GM12891 (cell line): ENCODE measurements around the gene MALSU1.

Experiments
- POLR2A ChIP-seq: IDR thresholded peaks from 2 replicates; pipeline ENCODE4 v1.6.1; 2011; ENCODE audit warnings: low read depth, low read length, control low read depth
- POLR2AphosphoS5 ChIP-seq: IDR thresholded peaks from 2 replicates; pipeline ENCODE4 v1.6.1; 2011; ENCODE audit warnings: low read depth, low read length, control low read depth
- POU2F2 ChIP-seq: IDR thresholded peaks from 2 replicates; pipeline ENCODE4 v1.6.1; 2011; ENCODE audit warnings: low read depth, mild to moderate bottlenecking, control low read depth, low read length, moderate library complexity
- TAF1 ChIP-seq: IDR thresholded peaks from 2 replicates; pipeline ENCODE4 v1.6.1; 2011; ENCODE audit warnings: low read depth, low read length, control low read depth

GRCh38 chr7:23332910-23333612 is 33.9 kb downstream of the MALSU1 start:
- TF ChIP-seq POLR2A (no peak), POLR2AphosphoS5 (no peak), TAF1 (no peak), POU2F2 (no peak)
